SK-N-SH treated with all-trans-retinoic acid at 6 μM for 48 hours (cell line): ENCODE measurements around the gene GRAMD1C.

Experiments used
- ARNTL ChIP-seq: fragments of 450-650 bp; formaldehyde crosslinking; IDR thresholded peaks from 2 replicates; pipeline ENCODE4 v1.5.0; 2020; ENCODE audit warnings: low read depth, mild to moderate bottlenecking, moderate library complexity, borderline replicate concordance
- BACH2 ChIP-seq: fragments of 250-450 bp; sonication (Bioruptor Pico); IDR thresholded peaks from 2 replicates; pipeline ENCODE4 v1.9.0; 2021; ENCODE audit warnings: mild to moderate bottlenecking, borderline replicate concordance
- CSDC2 ChIP-seq: fragments of 250-450 bp; sonication (Bioruptor Pico); IDR thresholded peaks from 2 replicates; pipeline ENCODE4 v1.5.0; 2020; ENCODE audit warnings: mild to moderate bottlenecking, moderate library complexity
- RARB ChIP-seq: fragments of 250-450 bp; sonication (Bioruptor Pico); IDR thresholded peaks from 2 replicates; pipeline ENCODE4 v1.8.0; 2021; ENCODE audit warnings: mild to moderate bottlenecking, moderate library complexity
- ZC3H10 ChIP-seq: fragments of 250-450 bp; sonication (Bioruptor Pico); IDR thresholded peaks from 2 replicates; pipeline ENCODE4 v1.5.1; 2021; ENCODE audit warnings: mild to moderate bottlenecking, moderate library complexity
- ZNF565 ChIP-seq: fragments of 450-650 bp; formaldehyde crosslinking; conservative IDR thresholded peaks from 2 replicates; pipeline ENCODE4 v1.5.0; 2020; ENCODE audit warnings: low read depth, mild to moderate bottlenecking, moderate library complexity
- ZNF8 ChIP-seq: fragments of 450-650 bp; formaldehyde crosslinking; IDR thresholded peaks from 2 replicates; pipeline ENCODE4 v1.5.0; 2020; ENCODE audit warnings: mild to moderate bottlenecking, moderate library complexity
- TF ChIP-seq, protein P1 (sequence below): fragments of 250-450 bp; sonication (Bioruptor Pico); IDR thresholded peaks from 2 replicates; pipeline ENCODE4 v1.5.0; 2020; ENCODE audit warnings: mild to moderate bottlenecking, moderate library complexity
- TF ChIP-seq, protein P2 (sequence below): fragments of 250-450 bp; sonication (Bioruptor Pico); IDR thresholded peaks from 2 replicates; pipeline ENCODE4 v1.5.1; 2021; ENCODE audit warnings: mild to moderate bottlenecking, moderate library complexity
- TF ChIP-seq, protein P3 (sequence below): fragments of 250-450 bp; sonication (Bioruptor Pico); IDR thresholded peaks from 2 replicates; pipeline ENCODE4 v1.8.0; 2020; ENCODE audit warnings: mild to moderate bottlenecking, moderate library complexity, borderline replicate concordance
- TF ChIP-seq, protein P4 (sequence below): fragments of 250-450 bp; sonication (Bioruptor Pico); IDR thresholded peaks from 2 replicates; pipeline ENCODE4 v1.5.1; 2020; ENCODE audit warnings: low read depth, mild to moderate bottlenecking, moderate library complexity

DNA sequence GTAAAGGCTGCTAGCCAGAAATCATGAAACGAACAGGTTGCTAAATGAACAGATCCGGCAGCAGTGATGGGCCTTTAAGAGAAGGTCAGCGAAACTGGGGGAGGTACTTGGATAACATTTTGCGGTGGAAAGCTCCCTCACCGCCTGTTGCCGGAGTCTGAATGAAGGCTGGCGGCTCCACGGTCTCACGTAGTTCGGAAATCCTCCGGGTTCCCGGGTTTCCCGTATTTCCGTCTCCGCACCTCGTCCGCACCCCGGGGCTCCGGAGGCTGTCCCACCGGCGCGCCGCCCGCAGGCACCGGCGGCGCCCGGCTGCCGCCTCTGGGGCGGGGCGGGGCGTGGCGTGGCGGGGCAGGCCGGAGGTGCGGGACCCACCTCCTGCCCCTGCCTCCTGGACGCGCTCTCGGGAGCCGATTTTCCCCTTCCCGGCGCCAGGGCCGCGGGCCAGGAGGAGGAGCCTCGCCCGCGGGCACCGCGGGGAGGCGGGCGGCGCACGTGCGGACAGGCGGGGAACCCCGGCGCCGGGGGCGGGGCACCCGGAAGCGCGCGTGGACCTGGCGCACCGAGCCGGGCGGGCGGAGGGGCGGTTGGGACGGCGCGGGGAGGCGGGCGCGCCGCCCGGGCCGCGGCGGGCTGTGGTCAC lies 108.9 kb downstream of the GRAMD1C start, which contains the start of gene ZDHHC23:
- TF ChIP-seq, protein P1, sequence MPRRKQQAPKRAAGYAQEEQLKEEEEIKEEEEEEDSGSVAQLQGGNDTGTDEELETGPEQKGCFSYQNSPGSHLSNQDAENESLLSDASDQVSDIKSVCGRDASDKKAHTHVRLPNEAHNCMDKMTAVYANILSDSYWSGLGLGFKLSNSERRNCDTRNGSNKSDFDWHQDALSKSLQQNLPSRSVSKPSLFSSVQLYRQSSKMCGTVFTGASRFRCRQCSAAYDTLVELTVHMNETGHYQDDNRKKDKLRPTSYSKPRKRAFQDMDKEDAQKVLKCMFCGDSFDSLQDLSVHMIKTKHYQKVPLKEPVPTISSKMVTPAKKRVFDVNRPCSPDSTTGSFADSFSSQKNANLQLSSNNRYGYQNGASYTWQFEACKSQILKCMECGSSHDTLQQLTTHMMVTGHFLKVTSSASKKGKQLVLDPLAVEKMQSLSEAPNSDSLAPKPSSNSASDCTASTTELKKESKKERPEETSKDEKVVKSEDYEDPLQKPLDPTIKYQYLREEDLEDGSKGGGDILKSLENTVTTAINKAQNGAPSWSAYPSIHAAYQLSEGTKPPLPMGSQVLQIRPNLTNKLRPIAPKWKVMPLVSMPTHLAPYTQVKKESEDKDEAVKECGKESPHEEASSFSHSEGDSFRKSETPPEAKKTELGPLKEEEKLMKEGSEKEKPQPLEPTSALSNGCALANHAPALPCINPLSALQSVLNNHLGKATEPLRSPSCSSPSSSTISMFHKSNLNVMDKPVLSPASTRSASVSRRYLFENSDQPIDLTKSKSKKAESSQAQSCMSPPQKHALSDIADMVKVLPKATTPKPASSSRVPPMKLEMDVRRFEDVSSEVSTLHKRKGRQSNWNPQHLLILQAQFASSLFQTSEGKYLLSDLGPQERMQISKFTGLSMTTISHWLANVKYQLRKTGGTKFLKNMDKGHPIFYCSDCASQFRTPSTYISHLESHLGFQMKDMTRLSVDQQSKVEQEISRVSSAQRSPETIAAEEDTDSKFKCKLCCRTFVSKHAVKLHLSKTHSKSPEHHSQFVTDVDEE (CRISPR knock-in tag), result no peak
- TF ChIP-seq ZC3H10 (CRISPR knock-in tag), result no peak
- TF ChIP-seq, protein P2, sequence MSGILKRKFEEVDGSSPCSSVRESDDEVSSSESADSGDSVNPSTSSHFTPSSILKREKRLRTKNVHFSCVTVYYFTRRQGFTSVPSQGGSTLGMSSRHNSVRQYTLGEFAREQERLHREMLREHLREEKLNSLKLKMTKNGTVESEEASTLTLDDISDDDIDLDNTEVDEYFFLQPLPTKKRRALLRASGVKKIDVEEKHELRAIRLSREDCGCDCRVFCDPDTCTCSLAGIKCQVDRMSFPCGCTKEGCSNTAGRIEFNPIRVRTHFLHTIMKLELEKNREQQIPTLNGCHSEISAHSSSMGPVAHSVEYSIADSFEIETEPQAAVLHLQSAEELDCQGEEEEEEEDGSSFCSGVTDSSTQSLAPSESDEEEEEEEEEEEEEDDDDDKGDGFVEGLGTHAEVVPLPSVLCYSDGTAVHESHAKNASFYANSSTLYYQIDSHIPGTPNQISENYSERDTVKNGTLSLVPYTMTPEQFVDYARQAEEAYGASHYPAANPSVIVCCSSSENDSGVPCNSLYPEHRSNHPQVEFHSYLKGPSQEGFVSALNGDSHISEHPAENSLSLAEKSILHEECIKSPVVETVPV (CRISPR knock-in tag), result no peak
- no peak for TF ChIP-seq ZNF565 (CRISPR knock-in tag)
- TF ChIP-seq, protein P3, sequence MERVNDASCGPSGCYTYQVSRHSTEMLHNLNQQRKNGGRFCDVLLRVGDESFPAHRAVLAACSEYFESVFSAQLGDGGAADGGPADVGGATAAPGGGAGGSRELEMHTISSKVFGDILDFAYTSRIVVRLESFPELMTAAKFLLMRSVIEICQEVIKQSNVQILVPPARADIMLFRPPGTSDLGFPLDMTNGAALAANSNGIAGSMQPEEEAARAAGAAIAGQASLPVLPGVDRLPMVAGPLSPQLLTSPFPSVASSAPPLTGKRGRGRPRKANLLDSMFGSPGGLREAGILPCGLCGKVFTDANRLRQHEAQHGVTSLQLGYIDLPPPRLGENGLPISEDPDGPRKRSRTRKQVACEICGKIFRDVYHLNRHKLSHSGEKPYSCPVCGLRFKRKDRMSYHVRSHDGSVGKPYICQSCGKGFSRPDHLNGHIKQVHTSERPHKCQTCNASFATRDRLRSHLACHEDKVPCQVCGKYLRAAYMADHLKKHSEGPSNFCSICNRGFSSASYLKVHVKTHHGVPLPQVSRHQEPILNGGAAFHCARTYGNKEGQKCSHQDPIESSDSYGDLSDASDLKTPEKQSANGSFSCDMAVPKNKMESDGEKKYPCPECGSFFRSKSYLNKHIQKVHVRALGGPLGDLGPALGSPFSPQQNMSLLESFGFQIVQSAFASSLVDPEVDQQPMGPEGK (CRISPR knock-in tag), result no peak
- TF ChIP-seq CSDC2, result no peak
- TF ChIP-seq, protein P4, sequence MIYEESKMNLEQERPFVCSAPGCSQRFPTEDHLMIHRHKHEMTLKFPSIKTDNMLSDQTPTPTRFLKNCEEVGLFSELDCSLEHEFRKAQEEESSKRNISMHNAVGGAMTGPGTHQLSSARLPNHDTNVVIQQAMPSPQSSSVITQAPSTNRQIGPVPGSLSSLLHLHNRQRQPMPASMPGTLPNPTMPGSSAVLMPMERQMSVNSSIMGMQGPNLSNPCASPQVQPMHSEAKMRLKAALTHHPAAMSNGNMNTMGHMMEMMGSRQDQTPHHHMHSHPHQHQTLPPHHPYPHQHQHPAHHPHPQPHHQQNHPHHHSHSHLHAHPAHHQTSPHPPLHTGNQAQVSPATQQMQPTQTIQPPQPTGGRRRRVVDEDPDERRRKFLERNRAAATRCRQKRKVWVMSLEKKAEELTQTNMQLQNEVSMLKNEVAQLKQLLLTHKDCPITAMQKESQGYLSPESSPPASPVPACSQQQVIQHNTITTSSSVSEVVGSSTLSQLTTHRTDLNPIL (CRISPR knock-in tag), result no peak
- TF ChIP-seq ZNF8 (CRISPR knock-in tag), result no peak
- no peak for TF ChIP-seq BACH2 (CRISPR knock-in tag)
- TF ChIP-seq RARB (CRISPR knock-in tag), result no peak
- TF ChIP-seq ARNTL (CRISPR knock-in tag), result 0 out of 2 replicates have a peak, but pooled peaks have one; percentile 22
